HCT116 (cell line): ENCODE measurements around the gene FN3KRP. TPM values are rescaled to one million over a fixed set of nuclear protein-coding genes. Genes with fewer than 3 reads are reported as not detected.

Experiments used
- ATAC-seq: fragments of 200-7000 bp; cut with Tn5 transposase; 2 replicates; pipeline ENCODE4 v1.9.1; 2020; ENCODE audit warnings: mild to moderate bottlenecking, moderate library complexity
- BruUV-seq: library from RNA; stranded (reverse); fragments of 400-500 nt; replicated peaks from 2 replicates; lab custom pipeline; 2021; lab: Mats Ljungman, UMichigan
- CTCF ChIA-PET: fragments of 300-600 bp; sonication (Branson Sonifier 250); formaldehyde crosslinking; loops from one replicate; lab custom pipeline; 2021; ENCODE audit warnings: antibody characterized with exemption; lab: Charles Lee
- POLR2A ChIA-PET: fragments of 300-600, 350-600 bp; sonication (Branson Sonifier 250); formaldehyde crosslinking; loops from one replicate; lab custom pipeline; 2021; ENCODE audit warnings: antibody characterized with exemption; lab: Charles Lee
- RAD21 ChIA-PET, 2 experiments: fragments of 300-600 bp; sonication (Branson Sonifier 250); formaldehyde crosslinking; loops; one replicate each; lab custom pipeline; 2023; ENCODE audit warnings: low total read pairs in 2 of 2; ENCODE audit not compliant: uncharacterized antibody in 2 of 2, unreplicated experiment in 2 of 2, low non-redundant PET in 1 of 2; lab: Charles Lee
- DNase-seq: peaks from one replicate; pipeline ENCODE4 v3.0.0-alpha.2; 2010; ENCODE audit warnings: low read depth, low spot score
- H2AFZ ChIP-seq: fragments of 200-600 bp; shearing (Covaris generic), sonication (generic); 2 replicates; pipeline ENCODE4 v1.6.1; 2017; ENCODE audit warnings: low read depth, mixed run types, mixed read lengths, antibody characterized with exemption, low read length; ENCODE audit not compliant: poor library complexity, severe bottlenecking
- H3K27ac ChIP-seq: 2 replicates; pipeline ENCODE4 v1.5.1; 2012; ENCODE audit warnings: low read depth, low read length
- H3K27me3 ChIP-seq: fragments of 200-600 bp; sonication (generic); 2 replicates; pipeline ENCODE4 v1.6.1; 2016; ENCODE audit warnings: mixed run types, low read length, mixed read lengths; ENCODE audit not compliant: insufficient read depth
- H3K36me3 ChIP-seq, 2 experiments: fragments of 200-500 bp in 1 of 2; fragments of 200-600 bp in 1 of 2; sonication (Bioruptor generic) in 1 of 2; sonication (generic) in 1 of 2; 2 replicates each; pipeline versions ENCODE4 v1.5.1 to v1.6.1; 2014 to 2016; ENCODE audit warnings: low read length in 2 of 2, inconsistent platforms in 1 of 2, mixed read lengths in 1 of 2, mixed run types in 1 of 2; ENCODE audit not compliant: insufficient read depth in 2 of 2, control insufficient read depth in 1 of 2
- H3K4me1 ChIP-seq, 2 experiments: fragments of 200-600 bp in 1 of 2; sonication (generic) in 1 of 2; 2 replicates each; pipeline versions ENCODE4 v1.5.1 to v1.6.1; 2012 to 2017; ENCODE audit warnings: low read length in 2 of 2, inconsistent platforms in 1 of 2, mild to moderate bottlenecking in 1 of 2, mixed read lengths in 1 of 2, mixed run types in 1 of 2, moderate library complexity in 1 of 2; ENCODE audit not compliant: insufficient read depth in 2 of 2, control insufficient read depth in 1 of 2
- H3K4me2 ChIP-seq: fragments of 200-600 bp; sonication (generic); 2 replicates; pipeline ENCODE4 v1.6.1; 2017; ENCODE audit warnings: mixed run types, low read length, mixed read lengths
- H3K4me3 ChIP-seq, 2 experiments: fragments of 200-600 bp in 1 of 2; sonication (generic) in 1 of 2; replicated peaks in 1 of 2; 2 replicates each; pipeline ENCODE4 v1.5.1; 2011 to 2016; ENCODE audit warnings: low read length in 2 of 2, control low read depth in 1 of 2, low read depth in 1 of 2, mild to moderate bottlenecking in 1 of 2, mixed read lengths in 1 of 2, mixed run types in 1 of 2
- H3K79me2 ChIP-seq: fragments of 200-600 bp; sonication (generic); 2 replicates; pipeline ENCODE4 v1.6.1; 2017; ENCODE audit warnings: mild to moderate bottlenecking, mixed run types, low read length, moderate library complexity, mixed read lengths; ENCODE audit not compliant: insufficient read depth
- H3K9ac ChIP-seq: fragments of 200-600 bp; sonication (generic); 2 replicates; pipeline ENCODE4 v1.6.1; 2016; ENCODE audit warnings: low read length, mixed read lengths
- H3K9me2 ChIP-seq: fragments of 200-600 bp; sonication (generic), shearing (Covaris generic); 2 replicates; pipeline ENCODE4 v1.6.1; 2017; ENCODE audit warnings: mixed run types, mild to moderate bottlenecking, moderate library complexity; ENCODE audit not compliant: insufficient read depth
- H3K9me3 ChIP-seq, 2 experiments: fragments of 200-500 bp in 1 of 2; fragments of 200-600 bp in 1 of 2; sonication (Bioruptor generic) in 1 of 2; sonication (generic) in 1 of 2; 2 replicates each; pipeline ENCODE4 v1.6.1; 2014 to 2017; ENCODE audit warnings: low read length in 2 of 2, mixed read lengths in 2 of 2, inconsistent platforms in 1 of 2, low read depth in 1 of 2, mild to moderate bottlenecking in 1 of 2, mixed run types in 1 of 2, moderate library complexity in 1 of 2; ENCODE audit not compliant: control insufficient read depth in 1 of 2, insufficient read depth in 1 of 2
- H4K20me1 ChIP-seq: fragments of 200-600 bp; sonication (generic), shearing (Covaris generic); 2 replicates; pipeline ENCODE4 v1.6.1; 2017; ENCODE audit warnings: mixed run types, mild to moderate bottlenecking, moderate library complexity; ENCODE audit not compliant: insufficient read depth
- CTCF ChIP-seq, 3 experiments: fragments of 200-600 bp in 1 of 3; sonication (generic) in 1 of 3; IDR thresholded peaks in 2 of 3; conservative IDR thresholded peaks in 1 of 3; 2 replicates each; pipeline ENCODE4 v1.5.1; 2012 to 2017; ENCODE audit warnings: low read depth in 2 of 3, low read length in 2 of 3, antibody characterized with exemption in 1 of 3, borderline replicate concordance in 1 of 3, control low read depth in 1 of 3, mild to moderate bottlenecking in 1 of 3, mixed read lengths in 1 of 3, mixed run types in 1 of 3, moderate library complexity in 1 of 3; ENCODE audit not compliant: insufficient read depth in 1 of 3
- ELF1 ChIP-seq: IDR thresholded peaks from 2 replicates; pipeline ENCODE4 v1.6.1; 2012; ENCODE audit warnings: low read depth, borderline replicate concordance
- EZH2 ChIP-seq: fragments of 200-600 bp; sonication (generic); IDR thresholded peaks from 2 replicates; pipeline ENCODE4 v1.6.1; 2017; ENCODE audit warnings: antibody characterized with exemption, mixed run types
- EZH2phosphoT487 ChIP-seq: fragments of 200-600 bp; IDR thresholded peaks from 2 replicates; pipeline ENCODE4 v1.6.1; 2018; ENCODE audit warnings: antibody characterized with exemption, borderline replicate concordance
- JUND ChIP-seq: IDR thresholded peaks from 2 replicates; pipeline ENCODE4 v1.6.1; 2012
- MAX ChIP-seq: IDR thresholded peaks from 2 replicates; pipeline ENCODE4 v1.6.1; 2012
- POLR2A ChIP-seq: IDR thresholded peaks from 2 replicates; pipeline ENCODE4 v1.7.0; 2011; ENCODE audit warnings: borderline replicate concordance; ENCODE audit not compliant: insufficient read depth, insufficient read length; ENCODE audit errors: extremely low read depth
- POLR2AphosphoS5 ChIP-seq: IDR thresholded peaks from 2 replicates; pipeline ENCODE4 v1.6.1; 2011; ENCODE audit warnings: mild to moderate bottlenecking, low read depth, low read length, moderate library complexity
- SP1 ChIP-seq: IDR thresholded peaks from 2 replicates; pipeline ENCODE4 v1.6.1; 2012; ENCODE audit warnings: low read depth
- SRF ChIP-seq: IDR thresholded peaks from 2 replicates; pipeline ENCODE4 v1.6.1; 2012; ENCODE audit warnings: low read depth
- TCF7L2 ChIP-seq: IDR thresholded peaks from 2 replicates; pipeline ENCODE4 v1.7.0; 2011; ENCODE audit warnings: borderline replicate concordance, inconsistent platforms; ENCODE audit not compliant: insufficient read depth, insufficient read length; ENCODE audit errors: extremely low read depth
- ZFX ChIP-seq: fragments of 450-650 bp; IDR thresholded peaks from 2 replicates; pipeline ENCODE4 v1.6.1; 2017
- ZNF274 ChIP-seq: fragments of 200-500 bp; sonication (Bioruptor generic); IDR thresholded peaks from 2 replicates; pipeline ENCODE4 v1.6.1; 2014; ENCODE audit warnings: mild to moderate bottlenecking, low read depth, low read length, inconsistent platforms
- intact Hi-C: fragments of 100-400 bp; cut with micrococcal nuclease; formaldehyde crosslinking; loops from 2 replicates; pipeline ENCODE4 v1.10.0; 2022
- total RNA-seq: library from RNA; stranded (reverse); gene quantifications from one replicate; pipeline ENCODE4 v1.2.1, GENCODE V29; 2021; ENCODE audit not compliant: unreplicated experiment

Gene FN3KRP
- total RNA-seq, 1 experiment from 2014 or later = 35.2 TPM

GRCh38 chr17:82756166-82756565 is 39.7 kb downstream of the FN3KRP start:
- TF ChIP-seq SRF (no peak), ZNF274 (no peak), POLR2AphosphoS5 (no peak), ZFX (no peak), ELF1 (no peak), CTCF (IDR thresholded peaks at IDR 0.05 in 2 of 3, conservative IDR thresholded peaks at IDR 0.05 in 1 of 3; ENCODE audit: borderline replicate concordance in 1 of 3, insufficient read depth in 1 of 3, low read depth in 2 of 3, low read length in 2 of 3) (no peak), TCF7L2 (no peak), POLR2A (no peak), JUND (no peak), MAX (no peak), EZH2phosphoT487 (no peak), EZH2 (no peak), SP1 (no peak)
- H3K4me3 ChIP-seq = no peak overlapping the region
- intact Hi-C loops = no loop called here
- no peaks in the 10 kb centered on the region for H4K20me1 ChIP-seq
- no peak overlapping the region for H2AFZ ChIP-seq
- ATAC-seq (no peak), DNase-seq (no peak)
- H3K36me3 ChIP-seq = peaks cover 9 to 14% of the 10 kb centered on the region in 2 experiments; a peak in 3 of 4 replicates
- CTCF ChIA-PET = no interaction called here
- no peaks in the 10 kb centered on the region for H3K9me3 ChIP-seq
- H3K9me2 ChIP-seq = no peaks in the 10 kb centered on the region
- no peak overlapping the region for H3K4me2 ChIP-seq
- no TSS peak for BruUV-seq
- POLR2A ChIA-PET = interaction anchor here (0.6 kb wide), 1 partner anchor 39 kb away, joined by 6 read pairs; the partner anchor contains the start of gene FN3KRP
- H3K9ac ChIP-seq = no peak overlapping the region
- peaks cover 18 to 35% of the 10 kb centered on the region in 2 experiments for H3K4me1 ChIP-seq
- H3K27me3 ChIP-seq = no peaks in the 10 kb centered on the region
- H3K79me2 ChIP-seq = peaks cover 83% of the 10 kb centered on the region
- RAD21 ChIA-PET = no interaction called here
- H3K27ac ChIP-seq = no peak overlapping the region
